K562 (cell line): ENCODE data around the gene KRTAP3-2. TPM values are rescaled to one million over a fixed set of nuclear protein-coding genes. Genes with fewer than 3 reads are reported as not detected.

Experiments used
- ATAC-seq: fragments of 200-7000 bp; cut with Tn5 transposase; 3 replicates; pipeline ENCODE4 v1.9.1; 2020; ENCODE audit warnings: moderate library complexity
- BruUV-seq: library from RNA; stranded (reverse); fragments of 400-500 nt; replicated peaks from 2 replicates; lab custom pipeline; 2021; lab: Mats Ljungman, UMichigan
- CTCF ChIA-PET: fragments of 300-600 bp; formaldehyde crosslinking; extraction: SDS; loops from one replicate; lab custom pipeline; 2021; ENCODE audit warnings: low intra/inter-chr PET ratio; lab: Yijun Ruan, JAX
- POLR2A ChIA-PET: fragments of 300-600, 350-650 bp; sonication (Branson Sonifier 250); formaldehyde crosslinking; extraction: SDS; loops from one replicate; lab custom pipeline; 2021; ENCODE audit warnings: antibody characterized with exemption, inconsistent platforms; lab: Yijun Ruan, JAX
- DNase-seq, 4 experiments: peaks; one replicate each; pipeline versions ENCODE4 v3.0.0 to v3.0.0-alpha.2; 2011 to 2018; ENCODE audit warnings: low spot score in 3 of 4, mixed read lengths in 3 of 4; ENCODE audit errors: extremely low read depth in 1 of 4
- FAIRE-seq: peaks from 2 replicates; lab custom pipeline; 2011; peaks lifted over from hg19 to GRCh38; lab: Jason Lieb, UNC
- H2AFZ ChIP-seq: 2 replicates; pipeline ENCODE4 v1.6.0; 2011; ENCODE audit warnings: low read depth, low read length, control low read depth, inconsistent platforms
- H3K27ac ChIP-seq: fragments of 200-600 bp; 3 replicates; pipeline ENCODE4 v1.8.0; 2011; ENCODE audit warnings: low read depth, mild to moderate bottlenecking, control low read depth, inconsistent platforms, low read length, moderate library complexity, mixed read lengths; ENCODE audit errors: extremely low read depth
- H3K27me3 ChIP-seq, 2 experiments: fragments of 300-600 bp in 1 of 2; 2 replicates in 1 of 2; 3 replicates in 1 of 2; pipeline versions ENCODE4 v1.6.0 to v1.8.0; 2011; ENCODE audit warnings: inconsistent platforms in 2 of 2, low read length in 2 of 2, mild to moderate bottlenecking in 1 of 2, mixed read lengths in 1 of 2, moderate library complexity in 1 of 2; ENCODE audit not compliant: control insufficient read depth in 2 of 2, insufficient read depth in 2 of 2
- H3K36me3 ChIP-seq: fragments of 300-600 bp; 3 replicates; pipeline ENCODE4 v1.8.0; 2011; ENCODE audit warnings: mild to moderate bottlenecking, low read length, inconsistent platforms; ENCODE audit not compliant: control insufficient read depth, insufficient read depth
- H3K4me1 ChIP-seq, 2 experiments: fragments of 200-600 bp in 1 of 2; replicated peaks in 1 of 2; 2 replicates in 1 of 2; 3 replicates in 1 of 2; pipeline versions ENCODE4 v1.5.1 to v1.8.0; 2011; ENCODE audit warnings: inconsistent platforms in 2 of 2, low read length in 2 of 2, mild to moderate bottlenecking in 1 of 2, mixed read lengths in 1 of 2, moderate library complexity in 1 of 2; ENCODE audit not compliant: control insufficient read depth in 2 of 2, insufficient read depth in 2 of 2
- H3K4me2 ChIP-seq: 2 replicates; pipeline ENCODE4 v1.6.1; 2011; ENCODE audit warnings: low read length, control low read depth, inconsistent platforms, mixed read lengths; ENCODE audit not compliant: insufficient read depth
- H3K4me3 ChIP-seq: fragments of 200-600 bp; sonication (generic), shearing (Covaris generic); 2 replicates; pipeline ENCODE4 v1.5.1; 2016; ENCODE audit warnings: control low read depth, inconsistent platforms
- H3K79me2 ChIP-seq: fragments of 200-600 bp; 3 replicates; pipeline ENCODE4 v1.8.0; 2011; ENCODE audit warnings: low read length, inconsistent platforms; ENCODE audit not compliant: control insufficient read depth, insufficient read depth
- H3K9ac ChIP-seq, 2 experiments: 2 replicates each; pipeline versions ENCODE4 v1.6.0 to v1.6.1; 2011; ENCODE audit warnings: low read depth in 2 of 2, low read length in 2 of 2, control low read depth in 1 of 2, inconsistent platforms in 1 of 2, mild to moderate bottlenecking in 1 of 2, mixed read lengths in 1 of 2; ENCODE audit not compliant: insufficient read depth in 1 of 2
- H3K9me1 ChIP-seq: one replicate; pipeline ENCODE4 v1.6.0; 2011; ENCODE audit warnings: inconsistent platforms, mild to moderate bottlenecking, low read length, moderate library complexity; ENCODE audit not compliant: control insufficient read depth, insufficient read depth
- H3K9me3 ChIP-seq: replicated peaks from 2 replicates; pipeline ENCODE4 v1.5.1; 2011; ENCODE audit warnings: low read depth, low read length, inconsistent platforms; ENCODE audit not compliant: control insufficient read depth, insufficient read depth
- H4K20me1 ChIP-seq: replicated peaks from 2 replicates; pipeline ENCODE4 v1.6.1; 2011; ENCODE audit warnings: low read length, inconsistent platforms, mixed read lengths; ENCODE audit not compliant: control insufficient read depth, insufficient read depth
- DNMT1 ChIP-seq: fragments of 450-650 bp; IDR thresholded peaks from 2 replicates; pipeline ENCODE4 v1.6.1; 2016; ENCODE audit warnings: antibody characterized with exemption, mild to moderate bottlenecking
- FOXA1 ChIP-seq: fragments of 450-650 bp; IDR thresholded peaks from 2 replicates; pipeline ENCODE4 v1.6.1; 2016; ENCODE audit warnings: mild to moderate bottlenecking, borderline replicate concordance
- HIVEP1 ChIP-seq: fragments of 250-450 bp; sonication (Bioruptor Pico); IDR thresholded peaks from 2 replicates; pipeline ENCODE4 v1.4.0; 2020; ENCODE audit warnings: mild to moderate bottlenecking
- HNRNPLL ChIP-seq: fragments of 200-400 bp; formaldehyde crosslinking; IDR thresholded peaks from 2 replicates; pipeline ENCODE4 v1.6.1; 2017; ENCODE audit warnings: low read length, low read depth, mild to moderate bottlenecking; ENCODE audit not compliant: poor library complexity, severe bottlenecking
- POLR2H ChIP-seq: IDR thresholded peaks from 2 replicates; pipeline ENCODE4 v1.6.1; 2016; ENCODE audit warnings: missing genetic modification characterization, low read depth, mild to moderate bottlenecking, control low read depth, missing compliant biosample characterization, moderate library complexity
- POLR3A ChIP-seq: IDR thresholded peaks from 2 replicates; pipeline ENCODE4 v1.6.1; 2011; ENCODE audit warnings: borderline replicate concordance, mild to moderate bottlenecking, moderate library complexity; ENCODE audit not compliant: insufficient read length, insufficient read depth; ENCODE audit errors: extremely low read depth
- SIRT6 ChIP-seq: IDR thresholded peaks from one replicate; pipeline ENCODE4 v1.6.1; 2012; ENCODE audit warnings: low read depth, mild to moderate bottlenecking, control low read depth, inconsistent platforms, low read length, moderate library complexity
- SREBF1 ChIP-seq: fragments of 150-350 bp; IDR thresholded peaks from 2 replicates; pipeline ENCODE4 v1.6.1; 2014; ENCODE audit warnings: antibody characterized with exemption, low read depth, low read length, borderline replicate concordance
- SRSF1 ChIP-seq: fragments of 200-400 bp; formaldehyde crosslinking; IDR thresholded peaks from 2 replicates; pipeline ENCODE4 v1.6.1; 2017; ENCODE audit warnings: mild to moderate bottlenecking, low read depth, low read length, moderate library complexity
- TSC22D4 ChIP-seq: fragments of 450-650 bp; IDR thresholded peaks from 2 replicates; pipeline ENCODE4 v1.6.1; 2016; ENCODE audit warnings: missing genetic modification characterization, missing biosample characterization, control low read depth
- U2AF1 ChIP-seq: fragments of 200-400 bp; formaldehyde crosslinking; optimal IDR thresholded peaks from 2 replicates; pipeline ENCODE3; 2017; ENCODE audit warnings: mild to moderate bottlenecking, low read depth, low read length, moderate library complexity
- YBX1 ChIP-seq: fragments of 450-650 bp; IDR thresholded peaks from 2 replicates; pipeline ENCODE4 v1.7.1; 2016; ENCODE audit warnings: mild to moderate bottlenecking
- ZNF140 ChIP-seq: fragments of 250-450 bp; sonication (Bioruptor Pico); IDR thresholded peaks from 2 replicates; pipeline ENCODE4 v1.8.0; 2021; ENCODE audit warnings: moderate library complexity, mild to moderate bottlenecking, inconsistent platforms
- ZNF224 ChIP-seq: sonication (generic); formaldehyde crosslinking; IDR thresholded peaks from 2 replicates; pipeline ENCODE4 v1.8.0; 2022; ENCODE audit warnings: mild to moderate bottlenecking, missing genetic modification reagents
- ZNF3 ChIP-seq: fragments of 250-450 bp; sonication (Bioruptor Pico); IDR thresholded peaks from 2 replicates; pipeline ENCODE4 v1.5.0; 2021; ENCODE audit warnings: mild to moderate bottlenecking, moderate library complexity
- WGBS: fragments of 100-300 bp; shearing (Covaris generic); methylation state at CpG from one replicate; pipeline ENCODE4 v1.1.6; 2016; ENCODE audit warnings: low coverage, mixed read lengths; ENCODE audit not compliant: insufficient coverage; ENCODE audit errors: missing lambda C conversion rate; 5-methylcytosine and 5-hydroxymethylcytosine counted together
- in situ Hi-C: fragments of 300-500 bp; cut with MboI; formaldehyde crosslinking; loops from 4 replicates; pipeline ENCODE4 v1.15.0; 2018; ENCODE audit warnings: inconsistent platforms, mixed read lengths
- intact Hi-C: fragments of 100-400 bp; cut with micrococcal nuclease; formaldehyde crosslinking; loops from 2 replicates; pipeline ENCODE4 v1.14.2; 2022
- polyA plus RNA-seq, 8 experiments: library from polyadenylated mRNA; depleted of rRNA in 4 of 8; stranded (reverse) in 5 of 8; unstranded in 3 of 8; fragments of >200 nt; fragmentation: Nextera tagmentation in 2 of 8; fragmentation: Illumina TruSeq in 1 of 8; extraction: Ambion mirVana in 2 of 8; extraction: Trizol in 1 of 8; gene quantifications; 2 replicates each; pipeline versions ENCODE4 v1.2.1 to v1.2.3, GENCODE V29; 2011 to 2014; ENCODE audit warnings: inconsistent platforms in 1 of 8, missing spikeins in 1 of 8
- total RNA-seq, 7 experiments: library from RNA; depleted of rRNA in 6 of 7; stranded (reverse); fragments of >200 nt in 6 of 7; fragmentation: Illumina TruSeq in 2 of 7; extraction: Trizol in 2 of 7; gene quantifications; 2 replicates each; pipeline versions ENCODE4 v1.2.1 to v1.2.3, GENCODE V29; 2011 to 2021; ENCODE audit warnings: low replicate concordance in 1 of 7
- TF ChIP-seq, protein P1 (sequence below), 3 experiments: fragments of 200-800 bp in 1 of 3; fragments of 250-450 bp in 1 of 3; fragments of 450-650 bp in 1 of 3; sonication (Bioruptor Pico) in 1 of 3; sonication (Bioruptor generic) in 1 of 3; formaldehyde crosslinking in 1 of 3; IDR thresholded peaks; 2 replicates each; pipeline versions ENCODE4 v1.6.1 to v1.8.0; 2016 to 2022; ENCODE audit warnings: mild to moderate bottlenecking in 2 of 3, missing genetic modification characterization in 2 of 3, missing compliant biosample characterization in 1 of 3, moderate library complexity in 1 of 3

Gene KRTAP3-2
- total and polyA plus RNA-seq, 9 of the 15 experiments (the other 6 are each of a cell fraction or from before 2014, with no cell fraction given) = not detected

GRCh38 chr17:40953881-40954280 lies 45.8 kb downstream of the KRTAP3-2 start:
- TF ChIP-seq ZNF224 (CRISPR knock-in tag) = no peak
- no peak for TF ChIP-seq SRSF1
- TF ChIP-seq POLR3A = no peak
- no peak for TF ChIP-seq YBX1
- TF ChIP-seq HNRNPLL = no peak
- no peak for TF ChIP-seq HIVEP1
- TF ChIP-seq POLR2H (tag) = no peak
- TF ChIP-seq, protein P1, sequence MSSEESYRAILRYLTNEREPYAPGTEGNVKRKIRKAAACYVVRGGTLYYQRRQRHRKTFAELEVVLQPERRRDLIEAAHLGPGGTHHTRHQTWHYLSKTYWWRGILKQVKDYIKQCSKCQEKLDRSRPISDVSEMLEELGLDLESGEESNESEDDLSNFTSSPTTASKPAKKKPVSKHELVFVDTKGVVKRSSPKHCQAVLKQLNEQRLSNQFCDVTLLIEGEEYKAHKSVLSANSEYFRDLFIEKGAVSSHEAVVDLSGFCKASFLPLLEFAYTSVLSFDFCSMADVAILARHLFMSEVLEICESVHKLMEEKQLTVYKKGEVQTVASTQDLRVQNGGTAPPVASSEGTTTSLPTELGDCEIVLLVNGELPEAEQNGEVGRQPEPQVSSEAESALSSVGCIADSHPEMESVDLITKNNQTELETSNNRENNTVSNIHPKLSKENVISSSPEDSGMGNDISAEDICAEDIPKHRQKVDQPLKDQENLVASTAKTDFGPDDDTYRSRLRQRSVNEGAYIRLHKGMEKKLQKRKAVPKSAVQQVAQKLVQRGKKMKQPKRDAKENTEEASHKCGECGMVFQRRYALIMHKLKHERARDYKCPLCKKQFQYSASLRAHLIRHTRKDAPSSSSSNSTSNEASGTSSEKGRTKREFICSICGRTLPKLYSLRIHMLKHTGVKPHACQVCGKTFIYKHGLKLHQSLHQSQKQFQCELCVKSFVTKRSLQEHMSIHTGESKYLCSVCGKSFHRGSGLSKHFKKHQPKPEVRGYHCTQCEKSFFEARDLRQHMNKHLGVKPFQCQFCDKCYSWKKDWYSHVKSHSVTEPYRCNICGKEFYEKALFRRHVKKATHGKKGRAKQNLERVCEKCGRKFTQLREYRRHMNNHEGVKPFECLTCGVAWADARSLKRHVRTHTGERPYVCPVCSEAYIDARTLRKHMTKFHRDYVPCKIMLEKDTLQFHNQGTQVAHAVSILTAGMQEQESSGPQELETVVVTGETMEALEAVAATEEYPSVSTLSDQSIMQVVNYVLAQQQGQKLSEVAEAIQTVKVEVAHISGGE (CRISPR knock-in tag; IDR thresholded peaks at IDR 0.05) = no peak
- no peak for TF ChIP-seq SIRT6
- no peak for TF ChIP-seq ZNF3 (CRISPR knock-in tag)
- no peak for TF ChIP-seq ZNF140 (CRISPR knock-in tag)
- no peak for TF ChIP-seq FOXA1
- no peak for TF ChIP-seq U2AF1
- no peak for TF ChIP-seq SREBF1
- TF ChIP-seq DNMT1 = no peak
- no peak for TF ChIP-seq TSC22D4 (tag)
- FAIRE-seq (no peak), DNase-seq (no peak), ATAC-seq (no peak)
- Histone ChIP-seq H3K9me1 (no peaks in the 10 kb centered on the region), H3K79me2 (no peaks in the 10 kb centered on the region), H3K4me2 (no peak overlapping the region), H3K4me1 (no peaks in the 10 kb centered on the region), H4K20me1 (no peaks in the 10 kb centered on the region), H3K9ac (no peak overlapping the region), H3K36me3 (no peaks in the 10 kb centered on the region), H3K9me3 (no peaks in the 10 kb centered on the region), H3K27ac (no peak overlapping the region), H3K27me3 (peaks cover 0 to 11% of the 10 kb centered on the region in 2 experiments; a peak in 2 of 5 replicates), H2AFZ (no peak overlapping the region), H3K4me3 (no peak overlapping the region)
- POLR2A ChIA-PET = no interaction called here
- CTCF ChIA-PET = no interaction called here
- no TSS peak for BruUV-seq
- WGBS = 0% methylated on average over 2 of the region's 2 CpGs
- intact Hi-C loops = no loop called here
- in situ Hi-C loops = no loop called here
